ENCODE data around the gene CD19.
"Not testable (repeated sequence)": the region's sequence is repeated elsewhere in the genome, so short reads cannot be mapped to it uniquely, and the experiment has no call there.

CD19 gene

DNA sequence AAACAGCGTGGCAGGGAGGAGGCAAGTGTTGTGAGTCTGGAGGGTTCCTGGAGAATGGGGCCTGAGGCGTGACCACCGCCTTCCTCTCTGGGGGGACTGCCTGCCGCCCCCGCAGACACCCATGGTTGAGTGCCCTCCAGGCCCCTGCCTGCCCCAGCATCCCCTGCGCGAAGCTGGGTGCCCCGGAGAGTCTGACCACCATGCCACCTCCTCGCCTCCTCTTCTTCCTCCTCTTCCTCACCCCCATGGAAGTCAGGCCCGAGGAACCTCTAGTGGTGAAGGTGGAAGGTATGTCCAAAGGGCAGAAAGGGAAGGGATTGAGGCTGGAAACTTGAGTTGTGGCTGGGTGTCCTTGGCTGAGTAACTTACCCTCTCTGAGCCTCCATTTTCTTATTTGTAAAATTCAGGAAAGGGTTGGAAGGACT, at the start of gene CD19:
Gene CD19 (plus strand): TSS at position 171 of the 425 bp plus-strand sequence. CDS start 30 bp downstream, at position 201.
- no peak for DNase-seq (ENCODE audit: low spot score)

- DNase-seq (ENCODE audit: low spot score) = no peak
These were observed 49.1 kb upstream of the CD19 start for GRCh38 chr16:28882551-28883160.

DNA sequence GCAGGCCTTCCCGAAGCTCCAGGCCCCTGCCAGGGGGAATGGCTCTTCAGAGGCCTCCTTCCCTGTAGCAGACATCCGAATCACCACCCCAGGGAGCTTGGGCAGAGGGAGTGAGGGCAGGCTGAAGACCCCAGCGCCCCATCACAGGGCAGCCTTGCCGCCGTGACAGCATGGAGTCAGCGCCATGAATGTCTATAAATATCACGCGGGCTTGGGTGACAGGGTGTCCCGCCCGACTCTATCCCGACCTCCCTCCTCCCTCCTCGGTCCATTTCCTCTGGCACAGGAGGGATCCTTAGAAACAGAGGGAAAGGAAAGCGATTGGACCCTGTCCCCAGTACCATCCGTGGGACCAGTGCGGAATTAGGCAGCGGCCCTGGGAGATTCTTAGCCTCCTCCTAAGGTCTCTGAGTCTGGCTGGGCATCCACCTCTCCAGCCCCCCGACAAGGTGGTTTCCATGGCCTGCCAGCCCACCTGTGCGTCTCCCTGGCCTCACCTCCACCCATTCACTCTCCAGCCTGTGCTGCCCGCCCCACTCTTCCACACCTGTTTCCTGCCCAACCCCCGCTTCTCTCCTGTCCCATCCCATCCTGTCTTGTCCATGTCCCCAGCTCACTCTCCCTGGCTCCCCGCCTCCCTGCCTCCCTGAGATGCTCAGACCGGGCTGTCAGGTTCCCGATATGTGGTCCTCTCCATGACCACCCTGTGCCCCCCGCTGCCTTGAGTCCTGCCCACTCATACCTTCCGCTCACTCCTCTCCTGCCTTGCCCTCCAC, 48.4 kb upstream of the CD19 start:
- no peak for DNase-seq (ENCODE audit: low spot score)

DNA sequence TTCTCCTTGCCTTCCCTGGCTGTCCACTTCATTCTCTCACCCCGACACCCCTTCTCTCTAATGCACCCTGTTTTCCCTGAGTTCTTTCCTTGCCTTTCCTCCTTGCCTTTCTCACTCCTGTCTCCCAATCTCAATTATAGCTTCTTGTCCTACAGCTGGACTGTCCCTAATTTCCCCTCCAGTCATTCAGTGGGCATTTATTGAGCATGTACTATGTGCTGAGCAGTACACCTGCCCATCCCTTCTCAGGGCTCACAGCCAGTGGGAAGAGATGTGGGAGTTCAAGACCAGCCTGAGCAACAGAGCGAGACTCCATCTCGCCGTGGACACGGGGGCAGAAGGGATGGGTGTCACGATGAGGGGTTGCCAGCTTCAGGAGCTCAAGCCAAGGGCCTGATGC, 47.7 kb upstream of the CD19 start:
- DNase-seq (ENCODE audit: low spot score) = no peak

GRCh38 chr16:28886945-28887344, 44.8 kb upstream of the CD19 start:
- no peak for DNase-seq (ENCODE audit: low spot score)

DNA sequence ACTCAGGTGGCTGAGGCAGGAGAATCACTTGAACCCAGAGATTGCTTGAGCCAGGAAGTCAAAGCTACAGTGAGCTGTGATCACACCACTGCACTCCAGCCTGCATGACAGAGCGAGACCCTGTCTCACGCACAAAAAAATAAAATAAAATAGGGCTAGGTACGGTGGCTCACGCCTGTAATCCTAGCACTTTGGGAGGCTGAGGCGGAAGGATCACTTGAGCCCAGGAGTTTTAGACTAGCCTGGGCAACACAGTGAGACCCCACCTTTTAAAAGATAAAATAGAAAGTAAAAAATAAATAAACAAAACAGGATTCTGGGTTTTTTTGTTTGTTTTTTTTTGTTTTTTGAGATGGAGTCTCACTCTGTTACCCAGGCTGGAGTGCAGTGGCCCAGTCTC, 41.4 kb upstream of the CD19 start:
- DNase-seq (ENCODE audit: low spot score) = not testable (repeated sequence)

DNA sequence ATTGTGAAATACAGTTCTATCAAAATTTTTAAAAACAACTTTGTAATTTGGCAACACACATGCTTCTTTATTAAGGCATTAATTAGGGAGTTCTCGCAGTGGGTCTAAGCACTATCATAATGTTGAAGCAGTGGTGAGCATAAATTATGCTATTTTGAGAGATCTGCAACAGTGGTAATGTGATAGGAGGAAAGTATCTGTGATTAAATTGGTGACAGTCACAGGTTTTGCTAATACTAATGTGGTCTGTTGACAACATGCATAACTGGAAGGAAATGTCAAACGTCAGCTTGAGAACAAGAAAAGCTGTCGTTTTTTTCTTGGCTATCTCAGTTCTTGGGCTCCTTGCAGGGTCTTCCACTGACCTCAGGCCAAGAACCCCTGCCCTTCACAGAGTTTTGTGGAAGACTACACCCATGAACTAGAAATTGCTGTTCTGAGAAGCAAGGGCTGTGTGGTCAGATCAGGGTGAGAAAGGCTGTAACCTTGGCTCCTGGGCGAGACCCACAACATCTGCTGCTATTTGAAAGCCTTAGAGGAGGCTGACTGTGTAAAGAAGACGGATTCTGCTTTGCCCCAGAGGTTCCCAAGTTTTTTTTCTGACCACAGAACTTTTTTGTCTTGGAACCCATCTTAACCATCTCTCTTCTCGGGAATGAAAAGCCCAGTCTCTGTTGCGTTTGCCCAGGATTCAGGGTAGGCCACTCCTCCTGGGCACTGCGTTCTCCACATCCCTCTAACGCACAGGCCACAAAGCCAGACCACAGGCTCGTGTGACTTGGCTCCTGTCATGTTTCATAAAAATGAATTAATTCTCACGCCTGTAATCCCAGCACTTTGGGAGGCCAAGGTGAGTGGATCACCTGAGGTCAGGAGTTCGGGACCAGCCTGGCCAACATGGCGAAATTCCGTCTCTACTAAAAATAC, 39.5 kb upstream of the CD19 start:
- no peak for DNase-seq (ENCODE audit: low spot score)

GRCh38 chr16:28893291-28893690, 38.5 kb upstream of the CD19 start:
- DNase-seq (ENCODE audit: low spot score) = no peak

DNA sequence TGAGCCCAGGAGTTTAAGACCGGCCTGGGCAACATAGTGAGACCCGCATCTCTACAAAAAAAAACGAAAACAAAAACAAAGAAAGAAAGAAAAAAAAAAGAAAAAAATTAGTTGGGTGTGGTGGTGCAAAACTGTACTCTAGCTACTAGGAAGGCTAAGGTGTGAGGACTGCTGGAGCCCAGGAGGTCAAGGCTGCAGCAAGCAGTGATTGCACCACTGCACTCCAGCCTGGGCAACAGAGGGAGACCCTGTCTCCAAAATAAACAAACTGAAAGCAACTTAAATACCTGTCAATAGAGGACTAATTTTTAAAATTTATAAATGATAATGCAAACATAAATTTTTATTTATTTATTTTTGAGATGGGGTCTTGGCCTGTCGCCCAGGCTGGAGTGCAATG, 36.2 kb upstream of the CD19 start:
- DNase-seq (ENCODE audit: low spot score) = no peak

DNA sequence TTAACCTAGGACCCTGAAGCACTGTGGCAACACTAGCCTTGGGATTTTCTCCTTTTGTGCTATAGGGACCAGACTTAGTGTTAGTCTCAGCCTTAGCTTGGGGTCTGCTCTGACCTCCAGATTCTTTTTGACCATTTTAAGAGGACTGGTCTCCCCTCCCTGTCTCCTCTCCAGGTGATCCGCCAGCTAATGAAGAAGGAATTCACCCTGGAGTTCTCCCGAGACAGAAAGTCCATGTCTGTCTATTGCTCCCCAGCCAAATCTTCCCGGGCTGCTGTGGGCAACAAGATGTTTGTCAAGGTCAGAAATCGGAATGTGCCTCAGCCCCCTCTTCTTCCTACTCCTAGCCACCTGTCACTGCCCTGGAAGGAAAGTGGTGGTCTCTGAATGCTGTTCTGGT, 33.9 kb upstream of the CD19 start:
- DNase-seq (ENCODE audit: low spot score) = no peak

GRCh38 chr16:28898266-28898665, 33.5 kb upstream of the CD19 start:
- no peak for DNase-seq (ENCODE audit: low spot score)

GRCh38 chr16:28898942-28899341, 32.8 kb upstream of the CD19 start:
- DNase-seq (ENCODE audit: low spot score) = no peak

GRCh38 chr16:28899882-28900590, 31.7 kb upstream of the CD19 start:
- DNase-seq (ENCODE audit: low spot score) = no peak

DNA sequence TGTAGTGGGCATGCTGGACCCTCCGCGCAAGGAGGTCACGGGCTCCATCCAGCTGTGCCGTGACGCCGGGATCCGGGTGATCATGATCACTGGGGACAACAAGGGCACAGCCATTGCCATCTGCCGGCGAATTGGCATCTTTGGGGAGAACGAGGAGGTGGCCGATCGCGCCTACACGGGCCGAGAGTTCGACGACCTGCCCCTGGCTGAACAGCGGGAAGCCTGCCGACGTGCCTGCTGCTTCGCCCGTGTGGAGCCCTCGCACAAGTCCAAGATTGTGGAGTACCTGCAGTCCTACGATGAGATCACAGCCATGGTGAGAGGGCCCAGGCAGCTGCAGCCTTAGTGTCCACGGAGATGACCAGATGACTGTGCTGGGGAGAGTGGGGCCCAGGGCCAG, 31.2 kb upstream of the CD19 start:
- no peak for DNase-seq (ENCODE audit: low spot score)

- DNase-seq (ENCODE audit: low spot score) = no peak
These were observed 29.9 kb upstream of the CD19 start for GRCh38 chr16:28901862-28902261.

GRCh38 chr16:28902909-28903308, 28.9 kb upstream of the CD19 start:
- DNase-seq (ENCODE audit: low spot score) = no peak

DNA sequence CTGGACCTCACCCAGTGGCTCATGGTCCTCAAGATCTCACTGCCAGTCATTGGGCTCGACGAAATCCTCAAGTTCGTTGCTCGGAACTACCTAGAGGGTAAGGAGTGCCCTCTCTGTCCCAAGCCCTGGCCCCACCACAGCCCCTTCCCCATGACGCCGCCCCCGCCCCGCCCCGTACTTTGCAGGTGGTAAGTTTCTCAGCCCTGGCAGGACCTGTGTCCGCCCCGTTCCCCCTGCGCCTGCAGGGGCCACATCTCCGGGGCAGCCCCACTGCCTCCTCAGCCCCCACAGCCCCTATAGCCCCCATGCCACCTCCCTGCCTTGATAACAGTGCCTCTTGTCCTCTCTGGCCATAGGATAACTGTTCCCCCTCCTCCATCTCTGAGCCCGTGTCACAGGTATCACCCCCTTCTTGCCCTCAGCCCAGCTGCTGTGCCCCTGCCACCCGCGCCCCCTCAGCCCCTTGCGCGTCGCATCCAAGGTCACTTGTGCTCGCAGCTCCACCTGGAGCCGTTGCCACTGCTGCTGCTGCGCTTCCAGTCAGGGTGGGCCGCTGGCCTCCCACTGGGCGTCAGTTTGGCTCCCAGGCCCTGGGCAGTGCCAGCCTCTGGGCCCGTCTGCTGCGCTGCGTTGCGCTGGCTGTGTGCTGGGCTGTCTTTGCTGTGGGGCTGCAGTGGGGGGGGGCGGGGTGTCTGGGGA, 28.3 kb upstream of the CD19 start:
- DNase-seq (ENCODE audit: low spot score) = no peak

DNA sequence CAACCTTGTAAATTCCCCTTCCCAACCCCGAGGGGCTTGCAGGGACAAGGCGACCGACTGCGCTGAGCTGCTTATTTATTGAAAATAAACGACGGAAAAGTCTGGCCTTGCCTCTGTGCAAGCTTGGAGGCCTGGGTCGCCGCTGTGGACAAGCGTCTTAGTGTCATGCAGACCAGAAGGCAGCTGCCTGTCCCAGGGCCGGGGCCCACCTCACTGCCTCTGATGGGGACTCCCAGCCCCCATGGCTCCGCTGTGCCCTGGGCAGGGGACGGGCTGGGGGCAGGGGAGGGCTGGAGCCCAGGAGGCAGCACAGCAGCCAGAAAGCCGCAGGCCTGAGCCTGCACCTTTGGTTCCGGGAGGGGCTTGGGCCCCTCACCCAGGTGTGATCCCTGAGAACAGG, 27.4 kb upstream of the CD19 start:
- no peak for DNase-seq (ENCODE audit: low spot score)

DNA sequence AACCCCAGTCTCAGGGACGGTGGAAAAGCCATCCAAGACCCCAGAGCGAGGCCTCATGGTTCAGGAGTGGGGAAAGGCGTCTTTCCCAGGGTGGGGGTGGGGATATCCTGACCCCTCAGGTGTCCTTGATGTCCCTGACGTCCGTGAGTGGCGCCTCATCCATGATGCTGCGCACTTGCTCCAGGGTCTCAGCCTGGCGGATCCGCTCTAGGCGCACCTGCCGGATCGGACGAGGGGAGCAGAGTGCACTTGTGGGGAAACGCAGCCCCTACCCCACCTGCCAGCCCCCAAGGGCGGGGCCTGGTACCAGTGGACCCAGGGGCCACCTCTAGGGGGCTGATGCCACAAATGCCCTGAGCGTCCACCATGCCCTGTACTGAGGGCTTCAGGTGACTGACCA, 26.9 kb upstream of the CD19 start:
- no peak for DNase-seq (ENCODE audit: low spot score)

DNA sequence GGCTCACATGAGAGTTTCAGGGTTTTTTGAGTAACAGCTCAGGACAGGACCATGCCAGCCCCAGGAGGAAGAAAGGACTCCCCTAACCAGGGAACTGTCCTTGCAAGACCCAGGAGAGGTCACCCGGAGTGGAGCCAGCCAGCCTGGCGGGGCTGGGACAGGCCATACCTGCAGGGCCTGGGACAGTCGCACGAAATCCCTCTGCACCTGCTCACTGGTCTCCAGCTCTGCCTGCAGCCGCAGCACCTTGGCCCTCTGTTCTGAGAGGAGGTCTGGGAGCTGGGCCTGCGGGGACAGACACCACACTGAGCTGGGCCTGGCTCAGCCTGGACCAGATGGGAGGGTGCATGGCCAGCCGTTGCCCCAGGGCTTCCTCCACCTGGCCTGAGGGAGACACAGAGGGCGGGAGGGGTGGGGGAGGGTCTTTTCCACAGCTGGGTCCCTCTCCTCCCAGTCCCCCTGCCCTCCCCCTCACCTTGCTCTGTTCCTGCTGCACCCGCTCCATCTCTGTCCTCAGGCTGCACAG, 26.5 kb upstream of the CD19 start:
- no peak for DNase-seq (ENCODE audit: low spot score)

DNA sequence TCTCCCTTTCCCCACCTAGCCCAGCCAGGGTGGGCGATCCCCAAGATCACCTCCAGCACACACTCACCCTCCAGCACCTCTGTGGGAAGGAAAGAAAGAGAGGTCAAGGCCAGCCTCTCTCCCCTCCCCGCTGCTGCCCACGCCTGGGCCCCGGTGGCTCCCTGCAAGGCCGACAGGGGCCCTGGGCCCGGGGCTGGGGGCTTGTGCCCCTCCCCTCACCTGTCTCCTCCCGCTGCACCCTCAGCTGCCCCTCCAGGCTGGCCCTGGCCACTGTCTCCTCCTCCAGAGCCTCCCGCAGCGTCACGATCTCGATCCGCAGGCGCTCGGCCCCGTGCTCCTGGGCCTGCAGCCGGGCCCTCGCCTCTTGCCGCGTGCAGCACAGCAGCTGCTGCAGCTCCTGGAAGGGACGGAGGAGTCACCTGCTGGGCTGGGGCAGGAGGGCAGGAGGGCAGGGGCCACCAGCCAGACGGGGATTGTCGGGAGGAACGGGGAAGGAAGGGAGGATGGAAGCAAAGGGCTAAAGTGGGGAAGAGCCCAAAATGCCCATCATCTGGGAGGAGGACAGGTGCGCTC, 25.9 kb upstream of the CD19 start:
- no peak for DNase-seq (ENCODE audit: low spot score)
